Measurements from ENCODE around the gene ZFP36.
A peak's percentile ranks its signal among the peaks of the same experiment; 100 is the strongest.

Gene ZFP36

GRCh38 chr19:39403331-39404312 is 3.0 kb upstream of the ZFP36 start:
- peak in 52 of 56 donors; percentile 16 to 97 (median 64) for DNase-seq

DNA sequence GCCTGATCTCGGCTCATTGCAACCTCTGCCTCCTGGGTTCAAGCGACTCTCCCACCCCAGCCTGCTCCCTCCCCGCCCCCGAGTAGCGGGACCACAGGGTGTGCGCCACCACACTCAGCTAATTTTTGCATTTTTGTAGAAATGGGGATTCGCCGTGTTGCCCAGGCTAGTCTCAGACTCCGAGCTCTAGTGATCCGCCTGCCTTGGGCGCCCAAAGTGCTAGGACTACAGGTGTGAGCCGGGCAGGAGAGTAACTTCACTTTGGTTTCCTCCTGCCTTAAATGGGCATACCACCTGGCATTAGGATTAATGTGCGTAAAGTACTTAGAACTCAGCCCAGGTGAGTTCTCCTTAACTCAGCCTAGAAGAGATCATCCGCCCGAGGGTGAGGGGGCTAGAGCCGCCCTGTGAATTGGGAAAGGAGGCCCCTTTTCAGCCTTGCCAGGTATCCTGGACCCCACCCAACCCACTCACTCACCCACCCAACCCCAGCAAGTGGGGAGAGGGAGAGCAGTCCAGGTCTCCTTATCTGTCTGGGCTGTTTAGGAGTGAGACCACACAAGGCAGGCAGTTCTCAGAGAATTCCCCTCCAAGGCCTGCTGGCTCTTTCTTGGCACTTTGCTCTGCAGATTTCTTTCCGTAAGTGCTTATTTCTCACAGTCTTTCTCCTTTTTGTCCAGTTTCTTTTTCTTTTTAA is 1.2 kb upstream of the ZFP36 start:
- DNase-seq = no peak

- peak in 10 of 56 donors; percentile 50 to 77 (median 70) for DNase-seq
These were observed 540 bp upstream of the ZFP36 start for GRCh38 chr19:39405958-39406655.

DNA sequence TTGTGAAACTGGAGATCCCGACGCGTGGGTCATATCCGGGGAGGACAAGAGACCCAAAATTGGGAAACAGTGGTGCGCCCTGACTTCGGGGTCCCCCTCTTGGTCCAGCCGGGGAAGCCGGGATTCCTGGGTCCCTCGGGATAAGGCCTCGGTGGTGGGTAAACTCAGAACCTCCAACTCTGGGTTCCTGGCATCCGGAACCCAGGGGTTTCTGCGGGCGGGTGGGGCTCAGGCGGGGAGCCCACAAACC is 688 bp downstream of the ZFP36 start:
- peak in 1 of 56 donors; percentile 22 for DNase-seq

DNA sequence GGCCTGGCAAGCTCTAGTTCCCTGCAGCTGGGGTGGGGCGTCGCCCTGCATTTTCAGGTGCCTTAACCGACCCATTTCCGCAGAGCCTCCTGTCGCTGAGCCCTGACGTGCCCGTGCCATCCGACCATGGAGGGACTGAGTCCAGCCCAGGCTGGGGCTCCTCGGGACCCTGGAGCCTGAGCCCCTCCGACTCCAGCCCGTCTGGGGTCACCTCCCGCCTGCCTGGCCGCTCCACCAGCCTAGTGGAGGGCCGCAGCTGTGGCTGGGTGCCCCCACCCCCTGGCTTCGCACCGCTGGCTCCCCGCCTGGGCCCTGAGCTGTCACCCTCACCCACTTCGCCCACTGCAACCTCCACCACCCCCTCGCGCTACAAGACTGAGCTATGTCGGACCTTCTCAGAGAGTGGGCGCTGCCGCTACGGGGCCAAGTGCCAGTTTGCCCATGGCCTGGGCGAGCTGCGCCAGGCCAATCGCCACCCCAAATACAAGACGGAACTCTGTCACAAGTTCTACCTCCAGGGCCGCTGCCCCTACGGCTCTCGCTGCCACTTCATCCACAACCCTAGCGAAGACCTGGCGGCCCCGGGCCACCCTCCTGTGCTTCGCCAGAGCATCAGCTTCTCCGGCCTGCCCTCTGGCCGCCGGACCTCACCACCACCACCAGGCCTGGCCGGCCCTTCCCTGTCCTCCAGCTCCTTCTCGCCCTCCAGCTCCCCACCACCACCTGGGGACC is 1.2 kb downstream of the ZFP36 start:
- peak in 5 of 56 donors; percentile 6 to 41 (median 14) for DNase-seq

DNA sequence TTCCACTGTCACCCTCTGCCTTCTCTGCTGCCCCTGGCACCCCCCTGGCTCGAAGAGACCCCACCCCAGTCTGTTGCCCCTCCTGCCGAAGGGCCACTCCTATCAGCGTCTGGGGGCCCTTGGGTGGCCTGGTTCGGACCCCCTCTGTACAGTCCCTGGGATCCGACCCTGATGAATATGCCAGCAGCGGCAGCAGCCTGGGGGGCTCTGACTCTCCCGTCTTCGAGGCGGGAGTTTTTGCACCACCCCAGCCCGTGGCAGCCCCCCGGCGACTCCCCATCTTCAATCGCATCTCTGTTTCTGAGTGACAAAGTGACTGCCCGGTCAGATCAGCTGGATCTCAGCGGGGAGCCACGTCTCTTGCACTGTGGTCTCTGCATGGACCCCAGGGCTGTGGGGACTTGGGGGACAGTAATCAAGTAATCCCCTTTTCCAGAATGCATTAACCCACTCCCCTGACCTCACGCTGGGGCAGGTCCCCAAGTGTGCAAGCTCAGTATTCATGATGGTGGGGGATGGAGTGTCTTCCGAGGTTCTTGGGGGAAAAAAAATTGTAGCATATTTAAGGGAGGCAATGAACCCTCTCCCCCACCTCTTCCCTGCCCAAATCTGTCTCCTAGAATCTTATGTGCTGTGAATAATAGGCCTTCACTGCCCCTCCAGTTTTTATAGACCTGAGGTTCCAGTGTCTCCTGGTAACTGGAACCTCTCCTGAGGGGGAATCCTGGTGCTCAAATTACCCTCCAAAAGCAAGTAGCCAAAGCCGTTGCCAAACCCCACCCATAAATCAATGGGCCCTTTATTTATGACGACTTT is 2.0 kb downstream of the ZFP36 start:
- peak in 3 of 56 donors; percentile 5 to 54 (median 43) for DNase-seq

DNA sequence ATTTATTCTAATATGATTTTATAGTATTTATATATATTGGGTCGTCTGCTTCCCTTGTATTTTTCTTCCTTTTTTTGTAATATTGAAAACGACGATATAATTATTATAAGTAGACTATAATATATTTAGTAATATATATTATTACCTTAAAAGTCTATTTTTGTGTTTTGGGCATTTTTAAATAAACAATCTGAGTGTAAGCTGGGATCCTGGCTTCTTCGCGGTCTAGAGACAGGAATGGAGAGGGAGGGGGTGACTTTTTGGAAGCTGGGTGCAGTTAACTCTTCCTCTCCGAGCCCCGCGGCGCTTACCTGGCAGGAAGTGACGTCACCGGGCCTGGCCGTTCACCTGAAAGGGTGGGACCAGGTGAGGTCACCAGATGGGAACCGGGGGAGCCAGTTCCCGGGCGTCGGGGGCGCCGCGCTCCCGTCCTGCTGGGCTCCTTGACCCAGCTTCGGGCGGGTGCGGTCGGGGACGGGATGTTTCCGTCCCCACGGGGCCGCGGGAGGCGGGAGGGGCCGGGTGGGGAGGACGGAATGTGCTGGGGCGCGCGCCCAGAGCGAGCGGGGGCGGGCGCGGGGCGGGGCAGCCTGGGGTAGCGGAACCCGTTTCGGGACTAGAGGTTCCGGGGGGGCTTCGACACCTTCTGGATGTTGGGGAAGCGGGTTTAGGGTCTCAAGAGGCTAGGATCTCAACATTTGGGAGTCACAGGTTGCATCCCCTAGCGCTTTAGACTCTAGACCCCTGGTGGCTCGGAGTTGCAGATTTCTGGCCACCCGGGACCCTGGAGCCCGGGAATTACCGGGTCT is 2.8 kb downstream of the ZFP36 start:
- peak in 45 of 56 donors; percentile 9 to 80 (median 55) for DNase-seq

- DNase-seq = peak in 16 of 56 donors; percentile 20 to 67 (median 45)
These were observed 3.6 kb downstream of the ZFP36 start for GRCh38 chr19:39410017-39410830.

DNA sequence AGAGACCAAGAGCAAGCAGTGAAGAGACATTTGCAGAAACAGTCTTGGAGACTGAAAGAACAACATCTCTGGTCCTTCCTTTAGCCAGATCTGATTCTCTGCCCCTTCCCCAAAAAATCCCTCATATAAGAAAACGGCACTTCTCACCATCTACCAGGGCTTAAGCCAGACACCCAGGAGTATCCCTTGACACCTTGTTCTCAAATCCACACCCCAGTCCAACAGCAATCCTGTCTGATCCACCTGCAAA is 4.1 kb downstream of the ZFP36 start:
- no peak for DNase-seq

DNA sequence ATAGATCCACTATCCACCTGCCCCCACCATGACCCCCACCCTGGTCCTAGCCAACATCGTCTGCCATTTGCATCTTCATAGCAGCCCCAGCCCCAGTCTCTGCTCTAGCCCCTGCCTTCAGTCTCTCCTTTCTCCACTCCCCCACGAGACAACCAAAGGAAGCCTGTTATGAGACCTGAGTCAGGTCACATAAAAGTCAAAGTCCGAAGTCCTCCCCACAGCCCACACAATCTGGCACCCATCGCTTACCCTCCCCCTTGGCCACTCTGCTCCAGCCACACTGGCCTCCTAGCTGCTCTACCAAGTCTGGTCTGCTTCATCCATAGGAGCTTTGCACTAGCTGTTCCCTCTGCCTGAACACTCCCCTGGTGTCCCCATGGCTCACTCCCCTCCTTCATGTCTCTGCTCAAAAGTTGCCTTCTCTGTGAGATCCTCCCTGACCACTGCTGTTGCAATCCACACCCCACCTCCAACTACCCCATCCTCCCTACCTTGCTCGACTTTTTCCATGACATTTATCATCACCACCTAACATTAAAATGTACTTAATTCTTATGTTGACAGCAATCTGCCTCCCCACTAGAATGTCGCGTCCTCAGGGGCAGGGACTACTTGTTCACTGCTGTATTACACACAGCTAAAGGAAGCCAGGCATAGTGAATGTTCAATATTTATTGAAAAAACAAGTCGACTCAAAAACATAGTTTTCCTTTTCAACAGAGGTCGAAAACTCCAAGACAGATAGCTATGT is 4.6 kb downstream of the ZFP36 start:
- DNase-seq = peak in 1 of 56 donors; percentile 39

- peak in 53 of 56 donors; percentile 35 to 93 (median 77) for DNase-seq
These were observed 5.1 kb downstream of the ZFP36 start for GRCh38 chr19:39411832-39412099.

DNA sequence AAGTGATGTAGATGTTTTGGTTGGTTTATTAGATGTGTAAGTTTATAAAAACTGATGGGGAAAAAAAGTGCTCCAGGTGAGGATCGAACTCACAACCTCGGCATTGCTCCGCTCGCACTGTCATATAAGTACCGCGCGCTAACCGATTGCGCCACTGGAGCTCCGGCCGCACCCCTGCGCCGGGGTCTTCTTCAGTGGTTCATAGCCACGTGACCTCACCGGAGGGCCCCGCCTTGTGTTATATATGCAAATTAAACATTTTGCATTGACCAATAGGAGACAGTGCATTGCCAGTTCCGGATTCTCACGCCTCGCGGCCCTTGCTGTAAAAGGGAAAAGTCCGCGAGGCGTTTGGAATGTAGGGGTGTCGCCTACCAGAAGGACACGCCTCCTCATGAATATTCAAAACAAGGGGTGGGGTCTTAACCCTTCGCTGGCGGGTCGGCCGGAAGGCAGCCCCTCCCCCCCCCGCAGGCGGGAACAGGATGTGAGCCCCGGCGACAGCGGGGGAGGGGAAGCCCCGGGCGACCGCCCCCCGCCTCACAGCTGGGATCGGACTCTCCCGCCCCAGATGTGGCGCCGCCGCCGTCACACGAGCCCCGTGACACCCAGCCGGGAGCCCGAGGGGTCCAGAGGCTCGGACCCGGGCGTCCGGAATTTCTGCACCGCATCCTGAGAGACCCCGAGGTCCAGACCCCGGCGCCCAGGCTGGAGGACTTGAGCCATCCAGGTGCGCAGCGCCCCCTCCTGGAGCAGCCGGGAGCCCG is 5.6 kb downstream of the ZFP36 start, which contains the start of gene PLEKHG2:
PLEKHG2 (plus strand) TSS at position 570 of the 767 bp plus-strand sequence. CDS start 1,418 bp downstream, outside the sequence.
- DNase-seq = peak; percentile 46 to 98 (median 91)

GRCh38 chr19:39412867-39413271 is 6.2 kb downstream of the ZFP36 start:
- DNase-seq = peak in 4 of 56 donors; percentile 47 to 68 (median 51)

DNA sequence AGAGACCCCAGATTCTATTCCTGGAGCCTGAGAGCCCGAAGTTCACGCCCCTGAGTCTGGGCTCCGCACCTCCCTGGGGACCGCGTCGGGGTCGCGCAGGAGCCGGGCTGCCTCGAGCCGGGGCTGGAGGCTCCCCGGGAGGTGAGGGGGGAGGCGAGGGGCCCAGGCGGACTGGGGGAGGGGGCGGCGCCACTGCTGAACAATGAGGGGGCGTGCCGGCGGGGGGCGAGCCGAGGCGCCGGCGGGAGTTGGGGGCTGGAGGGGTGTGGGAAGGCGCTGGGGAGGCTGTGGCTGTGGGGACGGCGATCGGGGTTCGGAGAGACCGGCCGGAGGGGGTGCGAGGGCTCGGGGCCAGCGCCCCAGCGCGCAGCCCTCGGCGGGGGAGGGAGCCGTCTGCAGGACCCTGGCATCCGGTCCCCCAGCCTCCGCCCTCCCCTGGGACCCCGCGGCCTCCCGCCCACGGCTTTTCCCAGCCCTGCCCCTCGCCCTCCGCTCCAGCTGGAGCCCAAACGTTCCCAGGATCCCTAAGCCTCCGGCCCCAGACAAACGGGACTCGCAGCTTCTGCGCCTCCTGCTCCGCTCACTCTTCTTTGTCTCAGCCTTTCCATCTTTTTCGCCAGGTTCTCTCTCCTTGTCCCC is 6.7 kb downstream of the ZFP36 start:
- peak in 3 of 56 donors; percentile 28 to 53 (median 42) for DNase-seq

DNA sequence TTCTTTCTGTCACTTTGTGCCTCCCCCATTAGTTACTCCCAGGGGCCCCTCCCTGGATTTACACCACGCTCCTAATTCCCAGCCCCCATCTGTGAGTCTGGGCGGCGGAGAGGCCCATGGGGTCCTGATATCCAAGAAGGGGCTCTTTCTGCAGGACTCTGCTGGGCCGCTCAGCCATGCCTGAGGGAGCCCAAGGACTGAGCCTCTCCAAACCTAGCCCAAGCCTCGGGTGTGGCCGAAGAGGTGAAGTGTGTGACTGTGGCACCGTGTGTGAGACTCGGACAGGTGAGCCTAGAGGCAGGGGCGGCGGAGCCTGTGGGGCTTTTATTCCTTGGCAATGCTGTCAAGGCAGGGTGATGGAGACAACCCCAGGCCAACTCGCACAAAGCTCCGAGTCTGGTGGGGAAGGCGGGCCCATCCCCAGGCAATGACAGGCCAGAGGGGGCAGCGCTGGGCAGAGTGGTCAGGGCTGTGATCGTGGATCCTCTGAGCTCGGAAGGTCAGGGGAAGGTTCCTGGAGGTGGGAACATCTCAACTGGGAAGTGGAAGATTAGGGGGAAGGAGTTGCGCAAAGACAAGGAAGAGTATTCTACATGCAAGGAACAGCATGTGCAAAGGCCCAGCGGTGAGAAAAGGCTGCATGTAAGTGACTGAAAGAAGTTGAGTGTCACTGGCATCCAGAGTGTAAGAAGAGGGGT is 7.4 kb downstream of the ZFP36 start:
- DNase-seq = no peak
